ENCODE measurements around the gene TRAPPC11.

Gene TRAPPC11

DNA sequence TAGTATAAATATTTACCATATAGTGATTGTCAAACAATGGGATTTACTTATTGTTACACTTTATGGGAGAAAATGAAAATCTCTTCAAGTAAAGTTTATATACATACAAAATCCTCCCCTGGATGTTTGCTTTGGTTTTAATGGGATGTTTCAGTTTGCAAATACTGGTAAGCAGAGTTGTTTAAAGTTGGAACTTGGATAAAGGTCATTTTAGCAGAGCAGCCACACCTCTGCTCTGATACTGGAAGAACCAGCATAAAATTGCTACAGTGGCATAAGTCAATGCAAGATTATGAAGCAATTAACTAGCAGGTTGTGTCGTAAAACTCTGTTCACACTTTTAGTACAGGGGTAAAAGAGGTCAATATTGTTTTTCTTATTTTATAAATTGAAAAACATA lies 101.2 kb downstream of the TRAPPC11 start:
- no peak for DNase-seq
